ENCODE data around the gene EXTL1.

Gene EXTL1

GRCh38 chr1:26025517-26025916, 3.9 kb downstream of the EXTL1 start:
- no peak for DNase-seq

GRCh38 chr1:26027716-26028489, 6.3 kb downstream of the EXTL1 start:
- DNase-seq: no peak

- DNase-seq: no peak
These were observed 7.0 kb downstream of the EXTL1 start for GRCh38 chr1:26028490-26028980.

DNA sequence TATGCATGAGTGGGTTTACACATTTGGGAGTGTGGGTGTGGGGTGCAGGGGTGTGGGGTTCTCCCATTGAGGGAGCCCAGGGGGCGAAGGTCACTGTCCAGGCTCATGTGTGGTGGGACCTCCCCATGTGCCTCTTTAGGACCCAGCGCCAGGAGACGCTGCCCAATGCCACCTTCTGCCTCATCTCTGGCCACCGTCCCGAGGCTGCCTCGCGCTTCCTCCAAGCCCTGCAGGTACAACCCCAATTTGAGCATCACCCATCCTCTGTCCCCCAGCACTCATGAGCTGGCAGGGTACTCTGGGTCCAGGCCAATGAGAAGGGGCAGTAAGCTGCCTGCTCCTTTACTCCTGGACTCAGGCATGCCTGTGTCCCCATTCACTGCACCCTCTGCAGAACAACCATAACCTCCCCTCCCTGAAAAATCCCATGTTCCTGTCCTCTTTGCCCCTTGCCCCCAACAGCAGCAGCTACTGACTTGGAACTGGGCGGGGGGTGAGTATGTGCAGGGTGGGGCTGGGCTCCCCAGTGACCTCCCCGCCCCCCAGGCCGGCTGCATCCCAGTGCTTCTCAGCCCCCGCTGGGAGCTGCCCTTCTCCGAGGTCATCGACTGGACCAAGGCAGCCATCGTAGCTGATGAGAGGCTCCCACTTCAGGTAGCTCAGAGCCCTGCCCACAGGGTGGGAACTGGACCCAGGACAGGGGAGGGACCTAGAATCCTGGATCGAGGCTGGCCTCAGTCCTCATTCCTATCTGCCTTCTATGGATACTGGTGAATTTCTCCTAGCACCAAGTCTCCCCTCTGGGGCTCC, 7.7 kb downstream of the EXTL1 start:
- no peak for DNase-seq

DNA sequence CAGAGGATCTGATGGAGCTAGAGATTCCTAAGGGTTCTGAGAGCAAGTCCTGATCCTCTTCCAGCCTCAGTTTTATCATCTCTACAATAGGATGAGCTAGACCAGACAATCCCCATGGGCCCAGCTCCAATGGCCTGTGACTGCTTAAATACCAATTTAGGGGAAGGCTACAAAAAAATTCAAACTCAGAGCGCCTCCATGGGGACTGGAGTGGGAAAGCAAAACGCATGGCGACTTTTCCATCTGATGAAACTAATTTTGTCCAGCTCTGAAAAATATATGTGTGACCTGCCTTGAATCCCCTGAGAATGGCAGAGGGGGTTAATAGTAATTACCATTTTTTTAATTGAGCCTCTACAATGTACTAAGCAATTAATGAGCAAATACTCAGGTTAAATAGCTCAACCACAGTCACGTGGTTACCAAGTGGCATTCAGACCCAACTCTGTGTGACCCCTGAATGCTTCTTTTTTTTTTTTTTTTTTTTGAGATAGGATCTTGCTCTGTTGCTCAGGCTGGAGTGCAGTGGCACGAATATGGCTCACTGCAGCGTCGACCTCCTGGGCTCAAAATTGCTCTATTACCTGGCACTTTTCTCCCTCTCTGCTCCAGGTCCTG, 8.4 kb downstream of the EXTL1 start:
- DNase-seq: no peak

- no peak for DNase-seq
These were observed 9.6 kb downstream of the EXTL1 start for GRCh38 chr1:26031196-26031595.

DNA sequence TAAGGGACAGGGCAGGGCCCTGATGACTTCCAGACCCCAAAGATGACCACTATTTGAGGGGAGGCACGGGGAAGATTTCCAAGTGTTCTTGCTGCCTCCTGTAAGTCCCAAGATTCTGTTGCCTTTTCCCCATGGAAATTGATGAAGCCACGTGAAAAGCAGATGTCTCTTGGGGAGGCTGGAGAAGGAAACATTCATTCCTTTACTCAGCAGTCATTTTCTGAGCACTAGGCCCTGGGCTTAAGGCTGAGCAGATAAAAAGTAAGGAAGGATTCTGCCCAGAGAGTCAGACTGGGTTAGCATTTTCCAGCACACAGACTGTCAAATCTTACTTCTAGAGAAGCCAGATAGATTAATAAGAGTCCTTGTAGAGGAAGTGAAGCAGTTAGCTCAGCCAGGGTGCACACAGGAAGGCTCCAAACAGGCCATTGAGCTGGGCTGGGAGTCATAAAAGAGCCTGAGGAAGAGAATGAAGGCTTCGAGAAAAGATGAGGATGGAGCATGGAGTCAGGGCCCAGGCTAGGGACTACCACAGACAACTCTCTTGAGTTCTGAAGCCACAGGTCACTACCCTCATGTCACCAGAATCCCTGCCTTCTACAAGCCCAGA, 10.1 kb downstream of the EXTL1 start:
- DNase-seq: no peak

DNA sequence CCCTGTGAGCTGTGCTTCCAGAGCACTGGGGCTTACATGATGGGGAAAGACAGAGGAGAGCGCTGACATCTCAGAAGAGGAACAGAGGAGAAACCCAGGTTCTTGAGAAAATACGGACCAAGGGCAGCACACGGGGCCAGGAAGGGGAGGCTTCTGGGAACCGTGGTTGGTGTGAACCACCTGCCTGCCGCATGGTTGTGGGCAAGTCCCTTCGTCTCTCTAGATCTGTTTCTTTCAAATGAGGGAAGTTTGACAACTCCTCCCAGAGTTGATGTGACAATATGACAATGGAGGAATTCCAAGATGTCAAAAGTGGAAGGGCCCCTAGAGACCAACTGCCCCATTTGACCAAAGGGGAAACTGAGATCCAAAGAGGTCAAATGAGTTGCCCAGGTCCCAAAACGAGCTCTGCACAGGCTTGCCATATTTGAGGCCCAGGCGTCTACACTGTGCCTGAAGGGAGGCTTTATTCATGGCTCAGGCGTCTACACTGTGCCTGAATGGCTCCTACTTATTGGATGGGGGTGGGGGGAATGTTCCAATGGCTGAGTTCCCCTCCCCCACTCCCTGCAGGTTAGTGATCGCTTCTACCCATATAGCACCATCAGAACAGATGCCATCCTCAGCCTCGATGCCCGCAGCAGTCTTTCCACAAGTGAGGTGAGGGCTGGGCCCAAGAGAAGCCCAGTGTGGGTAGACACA, 11.2 kb downstream of the EXTL1 start:
- DNase-seq: no peak

- no peak for DNase-seq
These were observed 13.1 kb downstream of the EXTL1 start for GRCh38 chr1:26034504-26035202.

DNA sequence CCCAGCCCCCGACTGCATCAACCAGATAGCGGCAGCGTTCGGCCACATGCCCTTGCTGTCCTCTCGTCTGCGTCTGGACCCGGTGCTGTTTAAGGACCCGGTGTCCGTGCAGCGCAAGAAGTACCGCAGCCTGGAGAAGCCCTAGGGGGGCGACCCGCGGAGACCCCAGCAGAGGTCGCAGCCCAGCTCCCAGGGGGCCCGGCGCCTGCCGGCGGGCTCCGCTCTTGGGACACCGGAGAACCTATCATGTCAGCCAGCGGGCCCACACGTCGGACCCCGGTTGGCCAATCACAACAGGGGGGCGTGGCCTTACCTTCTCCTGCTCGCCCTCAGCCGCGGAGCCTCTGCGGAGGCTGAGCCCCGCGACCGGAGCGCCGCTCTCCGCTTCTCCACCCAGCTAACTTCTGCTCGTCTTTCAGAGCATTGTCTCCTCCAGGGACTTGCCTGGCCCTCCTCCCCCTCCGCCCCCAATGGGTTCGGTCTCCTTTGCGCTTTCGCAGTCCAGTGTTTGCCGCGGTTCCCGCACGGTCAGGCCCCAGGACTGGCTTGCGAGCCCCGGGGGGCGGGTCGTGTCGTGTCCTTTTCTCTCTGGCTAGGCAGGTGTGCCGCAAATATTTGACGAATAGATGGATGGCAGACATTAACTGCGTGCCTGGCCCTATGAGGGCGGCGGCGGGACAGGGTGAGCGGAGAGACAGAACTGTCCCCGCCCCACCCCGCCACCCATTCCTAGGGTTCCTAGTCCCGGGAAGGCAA, 13.8 kb downstream of the EXTL1 start:
- DNase-seq: peak; percentile 90

DNA sequence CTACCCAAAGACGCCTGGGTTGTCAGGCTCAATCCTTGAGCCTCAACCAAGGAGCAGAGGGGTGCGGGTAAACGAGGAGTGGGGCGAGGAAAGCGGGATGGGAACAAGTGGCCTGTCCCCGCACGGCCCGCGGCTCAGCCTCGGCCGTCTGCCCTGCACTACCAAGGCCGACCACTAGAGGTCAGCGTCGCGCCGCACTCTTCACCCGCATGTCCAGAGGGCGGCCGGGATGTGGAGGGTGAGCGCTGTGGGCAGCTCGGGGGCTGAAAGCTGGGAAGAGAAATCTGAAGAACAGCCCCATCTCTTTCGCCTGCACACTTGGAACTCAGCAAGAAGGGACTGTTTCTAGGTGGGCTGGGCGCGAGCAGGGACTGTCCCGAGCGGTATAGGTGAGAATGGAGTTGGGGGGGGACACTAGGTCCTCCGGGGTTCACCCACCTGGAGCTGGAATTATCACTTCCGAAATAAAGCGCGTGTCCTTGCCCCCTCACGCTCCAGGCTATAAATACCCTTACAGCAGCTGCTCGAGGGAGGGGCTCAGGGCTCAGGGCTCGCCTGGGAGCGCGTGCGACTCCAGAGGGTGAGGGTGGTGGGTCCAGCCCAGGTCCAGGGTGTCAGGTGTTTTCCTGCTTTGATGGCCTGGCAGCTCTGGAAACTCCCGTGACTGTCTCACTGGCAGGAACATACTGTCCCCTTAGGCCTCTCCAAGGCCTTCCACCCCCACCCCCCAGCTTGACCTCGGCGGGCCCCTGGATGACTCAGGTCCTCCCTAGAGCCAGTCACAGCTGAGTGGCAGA, 14.6 kb downstream of the EXTL1 start:
- DNase-seq: peak; percentile 31

DNA sequence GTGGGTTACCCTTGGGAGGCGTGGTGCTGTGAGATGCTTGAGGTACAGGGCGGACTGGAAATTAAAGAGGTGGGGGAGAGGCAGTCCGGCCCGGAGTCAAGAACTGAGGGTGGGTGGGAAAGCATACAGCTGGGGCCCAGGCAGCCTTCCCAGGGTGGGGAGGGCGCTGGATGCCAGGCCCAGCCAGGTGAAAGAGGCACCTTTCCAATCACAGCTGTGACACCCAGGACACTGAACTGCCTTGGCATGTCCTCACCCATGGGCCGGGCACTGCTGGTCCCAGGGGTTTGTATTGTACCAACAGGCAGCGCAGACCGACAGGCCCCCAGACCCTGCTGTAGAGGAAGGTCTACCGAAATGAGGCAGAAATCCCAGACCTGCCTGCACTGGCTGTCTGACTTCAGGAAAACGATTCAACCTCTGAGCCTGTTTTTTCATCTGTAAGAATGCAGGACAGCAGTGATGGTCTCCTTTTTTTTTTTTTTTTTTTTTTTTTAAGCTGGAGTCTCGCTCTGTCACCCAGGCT, 15.2 kb downstream of the EXTL1 start:
- DNase-seq: no peak

- no peak for DNase-seq
These were observed 16.3 kb downstream of the EXTL1 start for GRCh38 chr1:26037904-26038303.

GRCh38 chr1:26038477-26038876, 16.9 kb downstream of the EXTL1 start:
- no peak for DNase-seq

DNA sequence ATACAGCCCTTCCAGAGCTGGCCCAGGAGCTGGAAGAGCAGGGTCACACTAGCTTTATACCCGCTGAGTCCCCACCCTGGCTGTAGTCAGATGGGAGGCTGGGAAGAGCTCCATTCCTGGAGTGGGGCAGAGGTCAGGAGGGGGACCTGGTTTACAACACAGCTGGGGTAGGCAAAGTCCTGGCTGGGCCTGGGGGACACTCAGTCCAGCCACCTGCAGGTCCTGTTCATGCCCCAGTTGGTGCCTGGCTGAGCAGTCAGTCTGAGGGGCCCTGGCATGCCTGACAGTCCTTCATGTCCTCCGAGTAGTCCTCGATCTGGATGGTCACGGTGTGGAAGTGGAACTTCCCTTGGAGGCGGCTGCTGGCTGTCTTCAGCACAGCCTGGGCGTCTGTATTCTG, 17.3 kb downstream of the EXTL1 start:
- DNase-seq: no peak

DNA sequence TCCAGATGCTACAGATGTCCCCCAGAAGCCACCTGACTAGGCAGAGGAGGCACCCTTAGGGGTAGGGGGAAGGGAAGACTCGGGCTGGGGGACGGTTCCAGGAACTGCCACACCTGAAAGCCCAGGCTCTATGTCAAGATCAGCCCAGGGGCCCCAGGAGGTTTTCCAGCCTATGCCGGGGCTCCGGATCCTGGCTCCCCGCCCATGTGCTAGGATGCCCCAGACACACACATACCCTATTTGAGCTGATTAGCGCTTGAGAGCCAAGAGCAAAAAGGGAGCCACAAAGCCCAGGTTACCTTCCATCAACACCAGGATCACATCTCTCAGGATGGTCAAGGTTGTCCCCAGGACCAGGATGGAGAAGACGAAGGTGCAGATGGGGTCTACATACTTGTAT, 19.8 kb downstream of the EXTL1 start:
- no peak for DNase-seq

DNA sequence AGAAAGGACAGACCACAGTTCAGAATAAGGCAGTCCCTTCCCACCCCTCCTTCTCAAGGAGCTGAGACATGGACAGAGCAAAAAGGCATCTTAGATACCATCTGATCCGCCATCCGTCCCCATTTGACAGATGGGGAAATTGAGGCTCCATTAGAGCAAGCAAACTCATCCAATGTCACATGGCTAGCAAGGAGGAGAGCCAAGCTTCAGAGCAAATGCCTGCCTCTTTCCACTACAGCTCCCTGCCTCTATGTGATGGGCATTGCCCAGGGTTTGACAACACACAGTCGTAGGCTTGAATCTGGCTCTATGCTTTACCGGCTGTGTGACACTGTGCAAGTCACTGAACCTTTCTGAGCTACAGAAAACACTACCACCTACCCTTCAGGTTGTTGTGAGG, 20.4 kb downstream of the EXTL1 start:
- no peak for DNase-seq

- no peak for DNase-seq
These were observed 22.2 kb downstream of the EXTL1 start for GRCh38 chr1:26043765-26044164.

- DNase-seq: no peak
These were observed 22.8 kb downstream of the EXTL1 start for GRCh38 chr1:26044414-26044813.

All from NCI-H1048 (cell line).